ACC112 (cell line): Measurements from ENCODE around the gene GADD45B.

Experiments used
- H2AFZ ChIP-seq: fragments of 200-600 bp; sonication (generic); one replicate; pipeline ENCODE4 v1.6.0; 2017; ENCODE audit warnings: antibody characterized with exemption, low read length; ENCODE audit not compliant: unreplicated experiment
- H3K27ac ChIP-seq: fragments of 200-600 bp; sonication (generic); 2 replicates; pipeline ENCODE4 v1.5.1; 2014; ENCODE audit warnings: low read depth, mild to moderate bottlenecking, antibody characterized with exemption, low read length, moderate library complexity
- H3K27me3 ChIP-seq: fragments of 200-600 bp; sonication (generic); 2 replicates; pipeline ENCODE4 v1.6.1; 2014; ENCODE audit warnings: mild to moderate bottlenecking, antibody characterized with exemption, low read length, moderate library complexity, mixed read lengths; ENCODE audit not compliant: insufficient read depth
- H3K36me3 ChIP-seq: fragments of 200-600 bp; sonication (generic); 2 replicates; pipeline ENCODE4 v1.6.1; 2016; ENCODE audit warnings: mild to moderate bottlenecking, antibody characterized with exemption, low read length, moderate library complexity, mixed read lengths; ENCODE audit not compliant: insufficient read depth
- H3K4me1 ChIP-seq: fragments of 200-600 bp; sonication (generic); one replicate; pipeline ENCODE4 v1.6.1; 2016; ENCODE audit warnings: low read length, mixed read lengths; ENCODE audit not compliant: insufficient read depth, unreplicated experiment, control insufficient read depth
- H3K4me3 ChIP-seq: fragments of 200-600 bp; sonication (generic); 2 replicates; pipeline ENCODE4 v1.5.1; 2014; ENCODE audit warnings: mild to moderate bottlenecking, low read depth, low read length
- H3K79me2 ChIP-seq: fragments of 200-600 bp; sonication (generic); one replicate; pipeline ENCODE4 v1.6.0; 2016; ENCODE audit warnings: low read length; ENCODE audit not compliant: control insufficient read depth, unreplicated experiment, insufficient read depth

Gene GADD45B

DNA sequence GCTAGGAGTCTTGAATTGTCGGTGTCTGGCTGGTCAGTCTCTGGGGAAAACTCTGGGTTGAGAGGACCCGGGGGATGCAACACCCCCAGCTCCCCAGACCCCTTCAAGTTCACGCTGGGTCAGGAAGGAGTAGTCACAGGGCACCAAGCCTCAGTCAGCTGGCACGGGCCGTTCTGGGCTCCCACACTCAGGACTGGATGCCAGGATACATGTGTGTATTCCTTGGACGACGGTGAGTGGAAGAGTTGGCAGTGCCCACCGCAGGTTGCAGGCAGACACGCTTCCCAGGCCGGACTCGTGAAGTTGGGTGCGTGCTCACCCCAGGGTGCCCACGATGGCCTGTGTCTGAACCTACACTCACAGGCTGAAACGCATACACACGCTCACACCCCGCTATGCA is 5.5 kb downstream of the GADD45B start:
- Histone ChIP-seq H2AFZ (no peak overlapping the region), H3K36me3 (peaks cover 21% of the 10 kb centered on the region), H3K4me1 (no peaks in the 10 kb centered on the region), H3K4me3 (no peak overlapping the region), H3K79me2 (peaks cover 23% of the 10 kb centered on the region), H3K27ac (no peak overlapping the region), H3K27me3 (no peaks in the 10 kb centered on the region)

DNA sequence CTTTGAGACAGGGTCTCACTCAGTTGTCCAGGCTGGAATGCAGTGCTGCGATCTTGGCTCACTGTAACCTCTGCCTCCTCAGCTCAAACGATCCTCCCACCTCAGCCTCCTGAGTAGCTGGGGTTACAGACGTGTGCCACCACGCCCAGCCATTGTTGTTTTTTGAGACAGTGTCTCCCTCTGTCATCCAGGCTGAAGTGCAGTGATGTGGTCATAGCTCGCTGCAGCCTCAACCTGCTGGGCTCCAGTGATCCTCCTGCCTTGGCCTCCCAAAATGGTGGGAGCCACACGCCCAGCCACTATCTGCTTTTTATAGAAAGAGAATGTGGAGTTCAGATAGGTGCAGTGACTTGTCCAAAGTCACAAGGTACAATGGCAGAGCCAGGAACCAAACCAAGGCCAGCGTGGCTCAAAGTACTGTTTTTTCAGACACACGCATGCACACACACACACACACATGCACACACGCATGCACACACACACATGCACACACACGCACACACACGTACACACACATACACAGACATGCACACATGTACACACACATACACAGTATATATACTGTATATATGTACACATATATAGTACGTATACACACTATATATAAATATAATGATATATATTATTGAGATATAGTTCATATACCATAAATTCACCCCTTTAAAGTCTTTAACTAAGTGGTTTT is 6.6 kb downstream of the GADD45B start:
- no peak overlapping the region for H3K4me3 ChIP-seq
- no peak overlapping the region for H2AFZ ChIP-seq
- H3K79me2 ChIP-seq, result peaks cover 12% of the 10 kb centered on the region
- no peaks in the 10 kb centered on the region for H3K4me1 ChIP-seq
- no peaks in the 10 kb centered on the region for H3K27me3 ChIP-seq
- no peak overlapping the region for H3K27ac ChIP-seq
- peaks cover 11% of the 10 kb centered on the region for H3K36me3 ChIP-seq

DNA sequence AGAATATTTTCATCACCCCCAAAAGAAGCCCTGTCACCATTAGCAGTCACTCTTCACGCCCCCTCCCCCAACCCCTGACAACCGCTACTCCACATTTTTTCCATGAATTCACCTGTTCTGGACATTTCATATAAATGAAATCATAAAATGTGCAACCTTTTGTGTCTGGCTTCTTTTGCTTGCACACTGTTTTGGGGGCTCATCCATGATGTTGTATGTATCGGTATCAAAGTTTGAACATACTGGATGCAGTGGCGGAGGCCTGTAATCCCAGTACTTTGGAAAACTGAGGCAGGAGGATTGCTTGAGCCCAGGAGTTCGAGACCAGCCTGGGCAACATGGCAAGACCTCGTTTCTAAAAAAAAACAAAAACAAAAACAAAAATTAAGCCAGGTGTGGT is 7.2 kb downstream of the GADD45B start:
- Histone ChIP-seq H2AFZ (no peak overlapping the region), H3K27me3 (no peaks in the 10 kb centered on the region), H3K4me3 (no peak overlapping the region), H3K27ac (no peak overlapping the region), H3K79me2 (peaks cover 6% of the 10 kb centered on the region), H3K36me3 (peaks cover 5% of the 10 kb centered on the region), H3K4me1 (no peaks in the 10 kb centered on the region)

DNA sequence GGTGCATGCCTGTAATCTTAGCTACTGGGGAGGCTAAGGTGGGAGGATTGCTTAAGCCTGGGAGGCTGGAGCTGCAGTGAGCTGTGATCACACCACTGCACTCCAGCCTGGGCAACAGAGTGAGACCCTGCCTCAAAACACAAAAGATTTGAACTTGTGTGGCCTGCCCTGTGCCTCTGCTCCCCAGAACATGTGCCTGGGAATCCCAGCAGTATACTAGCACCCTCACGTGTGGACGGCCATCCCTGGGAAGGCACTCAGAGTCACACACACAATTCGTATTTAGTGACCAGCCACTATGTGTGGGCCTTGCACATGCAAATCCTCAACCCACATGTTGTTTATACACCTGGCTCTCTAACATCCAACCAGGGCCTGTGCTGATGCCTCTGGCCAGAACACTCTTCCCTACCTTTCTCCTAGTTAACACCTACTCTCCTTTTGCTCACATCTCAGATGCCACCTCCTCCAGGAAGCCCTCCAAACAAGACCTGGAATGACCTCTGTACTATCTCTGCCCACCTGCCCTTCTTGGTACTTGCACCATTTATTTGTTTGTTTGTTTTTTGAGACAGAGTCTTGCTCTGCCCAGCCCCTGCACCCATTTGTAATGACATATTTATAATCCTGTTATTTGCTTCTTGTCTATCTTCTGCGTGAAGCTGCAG is 7.7 kb downstream of the GADD45B start:
- H3K4me1 ChIP-seq, result peaks cover under 1% of the 10 kb centered on the region
- H3K27me3 ChIP-seq, result no peaks in the 10 kb centered on the region
- H3K4me3 ChIP-seq, result no peak overlapping the region
- peaks cover 1% of the 10 kb centered on the region for H3K79me2 ChIP-seq
- no peaks in the 10 kb centered on the region for H3K36me3 ChIP-seq
- no peak overlapping the region for H3K27ac ChIP-seq
- H2AFZ ChIP-seq, result no peak overlapping the region

DNA sequence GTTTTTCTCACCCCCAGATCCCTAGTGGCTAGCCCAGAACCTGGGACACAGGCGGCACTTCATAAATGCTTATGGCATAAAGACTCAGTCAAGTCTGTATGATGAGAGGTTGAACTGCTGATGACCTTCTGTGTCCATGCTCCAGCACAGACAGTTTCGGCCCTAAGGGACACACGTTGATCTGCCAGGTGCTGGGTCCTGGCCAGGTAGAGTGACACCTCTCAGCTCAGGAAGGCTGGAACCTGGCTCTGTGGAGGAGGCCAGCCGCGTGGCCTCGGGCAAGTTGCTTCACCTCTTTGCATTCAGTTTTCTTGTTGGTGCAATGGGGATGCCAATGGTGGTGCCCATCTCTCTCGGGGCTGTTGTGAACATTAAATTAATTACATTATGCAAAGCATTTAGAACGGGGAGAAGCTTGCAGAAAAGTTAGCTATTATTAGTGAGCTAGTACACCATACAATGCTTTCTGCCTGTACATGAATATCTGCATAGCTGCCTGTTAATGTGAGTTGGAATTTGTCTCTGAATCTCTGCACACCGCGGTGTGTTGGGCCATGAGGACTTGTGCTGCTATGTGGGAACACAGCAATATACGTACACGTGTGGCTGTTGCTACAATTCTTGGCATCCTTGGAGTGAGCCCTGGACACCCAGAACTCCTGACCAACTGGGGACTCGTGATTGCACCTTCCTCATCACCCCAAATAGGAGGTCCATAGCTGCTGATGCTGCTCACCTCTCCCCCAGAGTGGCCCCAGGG is 8.4 kb downstream of the GADD45B start:
- H3K36me3 ChIP-seq, result no peaks in the 10 kb centered on the region
- no peaks in the 10 kb centered on the region for H3K79me2 ChIP-seq
- H3K27ac ChIP-seq, result no peak overlapping the region
- no peak overlapping the region for H3K4me3 ChIP-seq
- H3K27me3 ChIP-seq, result no peaks in the 10 kb centered on the region
- H2AFZ ChIP-seq, result no peak overlapping the region
- peaks cover 3% of the 10 kb centered on the region for H3K4me1 ChIP-seq

DNA sequence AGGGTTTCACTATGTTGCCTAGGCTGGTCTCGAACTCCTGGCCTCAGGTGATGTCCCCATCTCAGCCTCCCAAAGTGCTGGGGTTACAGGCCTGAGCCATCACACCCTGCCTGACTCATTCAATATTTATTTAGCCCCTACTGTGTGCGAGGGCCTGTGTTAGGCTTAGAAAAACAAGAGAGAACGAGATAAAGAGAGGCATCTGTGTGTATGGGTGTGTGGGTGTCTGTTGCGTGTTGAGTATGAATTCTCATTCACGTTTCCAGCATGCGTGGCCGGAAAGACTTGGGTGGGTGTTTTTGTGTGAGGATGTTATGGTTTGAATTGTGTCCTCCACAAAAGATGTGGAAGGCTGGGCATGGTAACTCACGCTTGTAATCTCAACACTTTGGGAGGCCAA is 9.5 kb downstream of the GADD45B start:
- H3K27ac ChIP-seq, result no peak overlapping the region
- H3K27me3 ChIP-seq, result no peaks in the 10 kb centered on the region
- H3K36me3 ChIP-seq, result no peaks in the 10 kb centered on the region
- no peaks in the 10 kb centered on the region for H3K79me2 ChIP-seq
- H2AFZ ChIP-seq, result no peak overlapping the region
- peaks cover 3% of the 10 kb centered on the region for H3K4me1 ChIP-seq
- no peak overlapping the region for H3K4me3 ChIP-seq

DNA sequence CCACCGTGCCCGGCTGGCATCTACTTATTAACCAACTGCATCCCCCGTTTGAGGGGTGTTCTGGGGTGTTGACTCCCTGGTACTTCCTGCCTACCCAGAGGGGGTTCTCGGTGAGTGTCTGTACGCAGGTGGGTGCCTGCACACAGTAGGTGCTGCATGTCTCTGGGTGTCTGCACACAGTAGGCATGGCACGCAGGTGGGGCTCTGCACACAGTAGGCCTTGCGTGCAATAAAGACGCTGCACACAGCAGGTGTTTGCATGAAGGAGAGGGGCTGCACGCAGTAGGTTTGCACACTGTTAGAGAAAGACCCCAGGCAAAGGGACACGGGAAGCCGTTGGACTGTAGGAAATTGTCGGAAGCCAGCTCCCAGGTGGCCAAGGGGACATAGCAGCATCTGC is 11.2 kb downstream of the GADD45B start:
- H3K27ac ChIP-seq, result no peak overlapping the region
- H3K4me3 ChIP-seq, result no peak overlapping the region
- H3K27me3 ChIP-seq, result no peaks in the 10 kb centered on the region
- no peaks in the 10 kb centered on the region for H3K79me2 ChIP-seq
- H3K4me1 ChIP-seq, result peaks cover 17% of the 10 kb centered on the region
- no peak overlapping the region for H2AFZ ChIP-seq
- H3K36me3 ChIP-seq, result no peaks in the 10 kb centered on the region

DNA sequence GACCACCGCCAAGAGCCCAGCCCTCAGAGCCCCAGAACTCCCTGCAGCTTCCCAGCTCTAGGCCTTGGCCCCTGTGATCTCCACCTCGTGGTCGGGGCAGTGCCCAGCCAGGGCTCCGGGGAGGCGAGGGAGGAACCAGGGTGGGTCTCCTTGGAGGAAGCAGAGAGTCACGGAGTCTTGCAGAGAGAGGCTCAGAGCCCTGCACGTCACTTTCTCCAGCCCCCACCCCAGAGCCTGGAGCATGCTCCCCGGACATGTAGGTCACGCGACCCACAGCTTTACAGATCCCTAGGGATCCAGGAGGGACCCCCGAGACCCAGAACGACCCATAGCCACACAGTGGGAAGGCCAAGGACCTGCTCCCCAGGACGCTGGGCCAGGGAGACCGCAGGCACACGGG is 11.9 kb downstream of the GADD45B start:
- Histone ChIP-seq H3K27me3 (no peaks in the 10 kb centered on the region), H3K79me2 (no peaks in the 10 kb centered on the region), H2AFZ (no peak overlapping the region), H3K4me1 (peaks cover 22% of the 10 kb centered on the region), H3K27ac (no peak overlapping the region), H3K36me3 (no peaks in the 10 kb centered on the region), H3K4me3 (no peak overlapping the region)

DNA sequence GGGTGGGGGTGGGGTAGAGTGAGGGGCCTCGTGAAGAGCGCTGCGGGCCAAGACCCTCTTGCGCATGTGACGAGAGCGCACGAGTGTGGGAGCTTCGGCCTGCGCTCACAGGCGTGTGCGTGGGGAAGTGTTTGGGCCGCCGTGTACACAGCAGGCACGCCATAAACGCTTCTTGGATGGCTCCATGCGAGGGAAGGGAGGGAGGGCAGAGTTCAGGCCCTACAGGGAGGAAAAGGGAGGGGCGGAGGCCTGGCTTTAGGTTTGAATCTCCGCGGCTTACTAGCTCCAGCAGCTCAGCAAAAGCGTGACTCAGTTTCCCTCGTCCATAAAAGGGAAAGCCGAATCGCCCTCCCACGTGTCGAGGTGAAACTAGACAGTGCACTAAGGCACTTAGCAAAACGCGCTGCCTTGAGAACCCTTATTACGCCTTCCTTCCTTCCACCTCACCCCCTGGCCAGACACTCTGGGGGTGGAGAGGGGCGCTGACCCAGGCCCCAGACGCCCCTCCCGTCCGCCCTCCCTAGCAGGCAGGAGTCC is 12.5 kb downstream of the GADD45B start:
- peaks cover 23% of the 10 kb centered on the region for H3K4me1 ChIP-seq
- H3K27me3 ChIP-seq, result no peaks in the 10 kb centered on the region
- peak overlapping the region; percentile 60 for H2AFZ ChIP-seq
- H3K79me2 ChIP-seq, result no peaks in the 10 kb centered on the region
- H3K27ac ChIP-seq, result 0 out of 2 replicates have a peak overlapping the region, but pooled peaks have one; percentile 29
- H3K4me3 ChIP-seq, result peak overlapping the region; percentile 70
- no peaks in the 10 kb centered on the region for H3K36me3 ChIP-seq

DNA sequence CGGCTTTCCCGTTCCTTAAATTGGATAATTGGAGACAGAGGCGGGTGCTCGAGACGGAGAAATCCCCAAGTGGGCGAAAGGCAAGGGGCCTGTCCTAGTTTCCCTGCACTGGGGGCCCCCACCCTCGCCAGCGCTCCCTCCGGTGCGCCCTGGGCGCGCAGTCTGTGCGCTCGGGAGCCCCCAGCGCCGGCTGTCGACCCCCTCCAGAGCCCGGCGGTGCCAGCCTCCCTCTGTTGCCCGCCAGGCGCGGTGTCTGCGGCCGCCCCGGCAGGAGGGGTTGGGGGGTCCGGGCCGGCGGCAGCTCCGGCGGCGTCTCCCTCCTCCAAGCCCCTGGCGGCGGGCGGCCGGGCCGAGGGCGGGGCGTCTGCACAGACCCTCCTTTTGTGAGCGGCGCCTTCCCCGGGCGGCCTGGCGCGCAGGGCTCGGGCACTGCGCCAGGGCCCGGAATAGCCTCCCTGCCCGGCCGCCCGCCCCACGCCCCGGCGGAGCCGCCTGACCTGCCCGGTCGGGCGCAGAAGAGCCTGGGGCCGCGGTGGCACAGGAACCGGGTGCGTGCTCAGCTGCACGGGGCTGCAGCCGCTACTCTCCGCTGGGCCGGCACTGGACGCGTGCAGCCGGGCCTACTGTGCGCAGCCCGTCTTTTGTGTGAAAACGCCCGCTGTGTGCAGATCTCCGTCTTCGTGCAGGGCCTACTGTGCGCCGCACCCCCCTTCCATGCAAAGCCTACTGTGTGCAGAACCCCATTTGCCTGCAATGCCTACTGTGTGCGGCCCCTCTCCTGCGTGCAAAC is 13.2 kb downstream of the GADD45B start:
- Histone ChIP-seq H3K4me1 (peaks cover 27% of the 10 kb centered on the region), H2AFZ (peak overlapping the region; percentile 60), H3K4me3 (peak overlapping the region; percentile 70), H3K79me2 (no peaks in the 10 kb centered on the region), H3K27me3 (no peaks in the 10 kb centered on the region), H3K36me3 (no peaks in the 10 kb centered on the region), H3K27ac (peak overlapping the region; percentile 29; the same call in 1 of the 2 replicates)
